Right forelimb (tissue), 1 donor: ENCODE measurements around the gene KIRREL1.
"Not testable (repeated sequence)": the region's sequence is repeated elsewhere in the genome, so short reads cannot be mapped to it uniquely, and the experiment has no call there.

Experiments used
- DNase-seq: peaks from one replicate; pipeline ENCODE4 v3.0.0-alpha.2; 2018

KIRREL1 gene

GRCh38 chr1:158107916-158108315, 114.5 kb downstream of the KIRREL1 start:
- DNase-seq: peak; percentile 10

DNA sequence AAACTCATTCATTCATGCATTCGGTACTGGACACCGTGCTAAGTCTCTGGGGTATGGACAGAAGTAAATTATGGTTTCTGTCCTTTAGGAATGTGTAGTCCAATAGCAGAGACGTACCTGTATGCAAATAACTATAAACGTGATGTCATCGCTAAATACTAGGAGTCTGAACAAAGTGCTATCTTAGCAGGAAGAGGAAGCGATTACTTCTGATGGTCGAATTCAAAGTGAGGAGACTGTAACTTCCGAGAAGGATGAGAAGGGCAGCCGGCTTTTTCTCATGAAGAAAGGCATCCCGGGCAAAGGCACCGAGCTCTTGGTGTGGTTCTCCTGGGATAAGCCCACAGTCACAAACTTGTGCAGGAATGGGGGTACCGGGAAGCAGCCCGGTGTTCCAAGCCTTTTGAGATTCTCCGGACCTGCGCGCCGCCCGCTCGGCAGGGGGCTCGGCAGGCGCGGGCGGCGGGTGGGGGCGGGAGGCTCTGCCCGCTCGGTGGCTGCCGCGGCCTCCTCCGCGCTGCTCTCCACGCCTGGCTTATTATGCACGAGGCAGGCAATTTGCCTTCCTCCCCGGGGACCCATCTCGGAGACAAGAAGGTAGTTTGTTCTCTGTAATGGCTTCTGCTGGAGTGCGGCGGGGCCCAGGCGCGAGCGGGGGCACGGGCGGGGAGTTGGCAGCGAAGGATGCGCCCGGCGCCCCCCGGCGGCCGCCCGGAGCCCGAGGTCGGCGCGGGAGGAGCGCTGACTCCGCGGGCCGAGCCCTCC, 119.7 kb downstream of the KIRREL1 start:
- peak; percentile 69 for DNase-seq

DNA sequence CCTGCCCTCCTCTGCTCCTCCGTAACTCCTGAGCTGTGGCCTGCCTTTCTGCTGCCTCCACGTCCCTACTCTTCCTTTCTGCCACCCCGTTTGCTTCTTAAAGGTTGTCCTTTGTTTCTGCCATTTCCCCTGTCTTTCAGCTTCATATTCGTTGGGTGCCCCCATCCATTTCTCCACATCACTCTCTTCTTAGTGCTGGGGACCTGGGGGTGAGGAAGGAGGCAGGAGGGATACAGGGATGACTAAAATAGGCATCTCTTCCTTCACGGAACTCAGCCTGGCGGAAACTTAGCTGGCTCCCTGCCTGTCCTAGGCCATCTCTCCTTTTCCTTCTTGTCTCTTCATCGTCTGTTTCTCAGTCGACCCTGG, 120.3 kb downstream of the KIRREL1 start:
- no peak for DNase-seq

- no peak for DNase-seq
Measured at GRCh38 chr1:158115126-158115525, 121.7 kb downstream of the KIRREL1 start.

DNA sequence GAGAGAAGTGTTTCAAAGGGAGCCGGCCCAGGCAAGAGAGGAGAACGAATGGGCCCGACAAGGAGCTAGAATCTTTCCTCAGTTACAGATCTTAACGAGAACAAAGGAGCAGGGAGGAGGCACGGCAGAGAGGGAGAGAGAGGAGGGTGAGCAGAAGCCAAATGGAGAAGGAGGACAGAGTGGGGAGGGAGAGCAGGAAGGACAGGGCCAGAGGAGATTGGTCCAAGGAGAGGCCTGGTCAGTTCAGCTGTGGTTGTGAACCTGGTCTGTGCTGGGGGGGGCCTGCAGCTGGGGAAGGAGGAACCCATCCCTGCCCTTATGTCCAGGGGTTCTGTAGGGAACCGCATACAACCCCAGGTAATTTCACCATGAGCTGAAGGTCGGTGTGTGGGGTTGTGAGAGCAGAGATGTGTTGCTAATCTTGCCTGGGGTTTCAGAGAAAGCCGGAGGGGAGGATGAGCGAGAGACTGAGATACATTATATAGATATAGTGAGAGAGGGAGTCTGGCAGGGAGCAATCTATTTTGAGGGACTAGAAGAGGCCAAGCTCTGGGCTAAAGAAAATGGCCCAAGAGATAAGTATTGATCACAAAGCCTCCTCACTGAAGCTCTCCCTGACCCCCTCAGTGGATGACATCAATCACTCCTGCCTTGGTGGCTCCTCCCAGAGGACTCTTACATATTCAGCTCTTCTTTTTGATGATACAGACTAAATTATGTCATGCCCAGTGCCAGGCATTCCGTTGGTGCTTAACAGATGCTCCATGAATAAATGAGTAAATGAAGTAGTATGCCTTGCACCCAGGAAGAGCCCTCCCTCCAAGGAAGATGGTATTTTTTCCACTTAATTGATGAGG, 123.1 kb downstream of the KIRREL1 start:
- DNase-seq: no peak

DNA sequence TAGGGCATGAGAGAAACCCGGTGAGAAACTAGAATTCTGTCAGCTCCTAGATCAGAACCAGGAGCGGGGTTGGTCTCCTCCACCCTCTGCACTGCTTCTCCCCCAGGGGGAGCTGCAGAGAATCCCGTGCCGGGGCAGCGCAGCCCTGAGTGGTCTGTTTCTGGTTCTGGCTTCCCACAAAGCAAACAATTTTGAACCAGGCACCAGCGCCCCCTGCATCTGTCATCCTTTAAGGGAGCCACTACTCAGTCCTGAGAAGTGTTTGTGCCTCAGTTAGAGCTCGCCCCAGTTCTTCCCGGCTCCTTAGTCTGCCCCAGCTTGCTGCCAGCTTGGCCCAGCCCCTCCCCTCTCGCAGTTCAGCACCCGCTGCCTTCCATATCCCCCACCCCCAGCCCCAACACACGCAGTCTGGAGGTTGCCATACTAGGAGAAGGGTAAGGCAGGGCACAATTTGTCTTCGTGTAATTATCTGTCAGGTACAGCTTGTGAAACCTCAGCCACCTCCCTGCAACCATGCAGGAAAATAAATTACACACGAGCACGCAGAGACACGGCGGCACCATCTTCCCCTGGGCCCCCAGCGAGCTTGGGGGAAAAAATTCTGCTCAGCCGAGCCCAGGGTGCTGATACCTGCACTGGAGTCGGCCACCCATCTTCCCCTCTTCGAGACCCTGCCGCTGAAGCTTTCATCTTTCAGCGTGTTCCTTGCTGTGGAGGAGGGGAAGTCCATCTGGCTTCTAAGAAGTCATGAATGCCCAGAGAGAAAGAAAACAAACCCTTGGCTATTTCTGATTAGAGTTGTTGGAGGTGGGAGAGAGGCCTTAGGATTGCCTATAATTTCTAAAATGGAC, 124.6 kb downstream of the KIRREL1 start:
- peak; percentile 64 for DNase-seq

DNA sequence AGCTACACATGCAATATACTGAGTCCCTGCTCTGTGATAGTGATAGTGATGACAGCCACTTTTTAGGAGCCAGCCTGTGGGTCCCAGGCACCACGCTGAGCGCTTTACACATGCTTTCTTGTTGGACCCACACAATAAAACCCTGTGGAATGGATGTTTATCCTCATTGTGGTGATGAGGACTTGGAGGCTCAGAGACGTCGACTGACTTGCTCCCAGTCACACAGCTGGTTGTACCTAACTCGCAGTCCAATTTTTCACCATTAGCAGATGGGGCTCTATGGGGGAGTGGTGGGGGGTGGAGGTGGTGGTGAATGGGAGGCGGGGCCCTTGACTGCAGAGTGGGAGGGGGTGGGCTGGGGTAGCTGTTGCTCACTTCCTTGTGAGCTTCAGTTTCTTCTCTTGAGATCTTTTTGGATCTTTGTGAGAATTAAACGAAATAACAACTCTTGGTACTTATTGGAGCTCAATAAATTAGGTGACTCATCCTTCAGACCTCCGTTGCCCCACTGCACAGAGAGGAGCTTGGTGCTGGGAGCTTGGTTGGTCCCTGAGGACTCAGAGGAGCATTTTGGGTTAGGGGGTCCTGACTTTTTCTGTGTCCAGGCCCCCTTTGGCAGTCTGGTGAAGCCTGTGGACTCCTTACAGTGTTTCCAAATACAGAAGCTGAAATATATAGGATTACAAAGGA, 125.4 kb downstream of the KIRREL1 start:
- DNase-seq: no peak

GRCh38 chr1:158119976-158120653, 126.7 kb downstream of the KIRREL1 start:
- no peak for DNase-seq

- DNase-seq: no peak
Measured at GRCh38 chr1:158121604-158122254, 128.3 kb downstream of the KIRREL1 start.

DNA sequence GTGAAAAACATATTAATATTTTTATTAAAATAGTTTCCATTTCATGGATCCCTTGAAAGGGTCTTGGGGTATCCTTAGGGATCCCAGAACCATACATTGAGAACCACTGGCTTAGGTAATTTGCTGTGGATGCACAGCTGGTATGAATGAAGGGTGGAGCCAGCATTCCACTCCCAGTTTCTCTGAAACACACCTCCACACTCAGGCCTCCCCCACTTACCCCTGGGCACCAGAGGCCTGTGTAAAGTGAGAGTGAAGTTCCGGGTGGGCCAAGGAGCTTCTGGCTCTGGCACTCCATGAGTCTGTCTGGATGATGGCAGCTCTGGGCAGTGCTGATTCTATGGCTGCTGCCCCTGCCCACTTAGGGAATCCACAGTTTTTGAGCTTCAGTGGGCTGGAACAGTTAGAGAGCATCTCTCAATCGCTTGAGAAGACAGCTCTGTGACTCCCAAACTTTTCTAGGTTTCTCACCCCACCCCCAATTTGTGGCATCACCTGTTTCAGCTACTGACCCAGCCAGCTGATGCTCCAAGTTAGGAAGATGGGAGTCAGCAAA, 129.5 kb downstream of the KIRREL1 start:
- DNase-seq: no peak

GRCh38 chr1:158124034-158124433, 130.6 kb downstream of the KIRREL1 start:
- no peak for DNase-seq

GRCh38 chr1:158124999-158125398, 131.6 kb downstream of the KIRREL1 start:
- DNase-seq: peak; percentile 86

DNA sequence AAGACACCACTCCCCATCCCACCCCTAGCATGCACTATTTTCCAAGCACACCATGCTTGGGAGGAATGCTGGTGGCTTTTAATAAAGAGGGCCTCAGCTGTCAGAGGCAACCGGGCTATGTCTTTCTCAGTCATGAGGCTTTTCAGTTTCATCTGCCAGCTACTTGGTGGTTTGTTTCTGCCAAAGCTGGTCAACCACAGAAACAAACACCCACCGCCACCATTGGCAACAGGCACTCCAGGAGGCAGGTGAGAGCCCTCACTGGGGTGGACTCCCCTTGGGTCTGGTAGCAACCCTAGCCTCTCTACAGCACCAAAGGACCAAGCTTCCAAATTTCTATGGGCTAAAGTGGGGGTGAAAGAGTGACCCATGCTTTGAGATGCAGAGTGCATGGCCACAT, 133.0 kb downstream of the KIRREL1 start:
- DNase-seq: no peak

GRCh38 chr1:158128531-158128930, 135.1 kb downstream of the KIRREL1 start:
- not testable (repeated sequence) for DNase-seq

GRCh38 chr1:158131217-158131616, 137.8 kb downstream of the KIRREL1 start:
- DNase-seq: no peak

GRCh38 chr1:158140764-158141192, 147.3 kb downstream of the KIRREL1 start:
- DNase-seq: no peak

DNA sequence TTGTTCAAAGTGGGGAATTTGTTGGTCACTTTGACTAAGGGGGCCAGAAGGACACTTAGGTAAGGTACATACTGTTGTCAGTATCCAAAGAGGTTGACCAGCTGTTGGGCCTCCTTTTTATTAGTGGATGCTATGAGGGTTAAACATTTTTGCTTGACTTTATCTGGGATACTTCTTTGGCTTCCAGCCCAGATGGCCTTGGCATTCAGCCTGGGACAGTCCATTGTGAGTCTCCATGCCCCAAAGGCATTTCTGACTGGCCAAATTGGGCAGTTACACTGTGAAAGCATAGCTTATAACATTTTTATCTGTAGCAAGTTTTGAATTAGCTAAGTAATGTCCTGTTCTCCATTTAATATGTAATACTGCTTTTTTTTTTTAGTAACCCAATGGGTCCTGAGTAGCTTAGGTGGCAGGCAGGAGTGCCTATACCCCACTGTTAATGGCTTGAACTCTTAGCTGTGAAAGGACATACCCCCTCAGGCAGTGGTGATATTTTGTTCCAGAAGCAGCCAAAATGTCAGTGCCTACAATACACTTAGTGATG, 151.8 kb downstream of the KIRREL1 start:
- DNase-seq: no peak

GRCh38 chr1:158146165-158146564, 152.7 kb downstream of the KIRREL1 start:
- DNase-seq: no peak

GRCh38 chr1:158146739-158147138, 153.3 kb downstream of the KIRREL1 start:
- no peak for DNase-seq

- no peak for DNase-seq
Measured at GRCh38 chr1:158147401-158147800, 154.0 kb downstream of the KIRREL1 start.

DNA sequence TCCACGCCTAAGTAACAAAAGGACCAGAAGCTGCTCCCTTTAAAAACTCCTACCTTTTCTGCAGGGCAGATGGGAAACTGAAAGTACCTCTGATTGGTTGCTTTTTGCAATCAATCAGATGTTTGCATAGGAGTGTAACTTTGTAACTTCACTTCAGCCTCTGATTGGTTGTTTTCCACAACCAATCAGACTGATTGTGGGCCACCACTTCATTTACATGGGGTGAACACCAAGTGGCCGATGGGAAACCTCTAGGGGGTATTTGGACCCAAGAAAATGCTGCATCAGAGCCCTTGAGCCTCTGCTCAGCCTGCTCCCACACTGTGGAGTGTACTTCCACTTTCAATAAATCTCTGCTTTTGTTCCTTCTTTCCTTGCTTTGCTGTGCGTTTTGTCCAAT, 154.4 kb downstream of the KIRREL1 start:
- no peak for DNase-seq
